Liver (tissue), 9 donors: ENCODE data around the gene MTERF4. TPM values are rescaled to one million over a fixed set of nuclear protein-coding genes. Genes with fewer than 3 reads are reported as not detected.

ENCODE experiments used
- DNase-seq: peaks from one replicate; pipeline ENCODE4 v3.0.0-alpha.2; 2017; ENCODE audit warnings: low spot score
- H3K27ac ChIP-seq, 2 donors: one replicate each; pipeline ENCODE4 v1.7.0; 2013; ENCODE audit warnings: inconsistent platforms in 2 of 2, low read length in 2 of 2, control low read depth in 1 of 2, low read depth in 1 of 2, mild to moderate bottlenecking in 1 of 2
- H3K27me3 ChIP-seq, 4 donors: one replicate each; pipeline versions ENCODE4 v1.6.1 to v1.7.0; 2013; ENCODE audit warnings: low read length in 3 of 4, inconsistent platforms in 1 of 4, mild to moderate bottlenecking in 1 of 4, moderate library complexity in 1 of 4; ENCODE audit not compliant: control insufficient read depth in 4 of 4, insufficient read depth in 4 of 4
- H3K36me3 ChIP-seq, 4 donors: one replicate each; pipeline versions ENCODE4 v1.6.1 to v1.7.0; 2013; ENCODE audit warnings: low read length in 3 of 4, mild to moderate bottlenecking in 3 of 4, low read depth in 1 of 4, moderate library complexity in 1 of 4; ENCODE audit not compliant: control insufficient read depth in 4 of 4, insufficient read depth in 3 of 4
- H3K4me1 ChIP-seq, 4 donors: one replicate each; pipeline versions ENCODE4 v1.6.1 to v1.7.0; 2013; ENCODE audit warnings: low read length in 3 of 4, mild to moderate bottlenecking in 3 of 4, moderate library complexity in 1 of 4; ENCODE audit not compliant: control insufficient read depth in 4 of 4, insufficient read depth in 4 of 4
- H3K4me3 ChIP-seq, 3 donors: one replicate each; pipeline versions ENCODE4 v1.6.1 to v1.7.0; 2013; ENCODE audit warnings: low read length in 3 of 3, control low read depth in 1 of 3, low read depth in 1 of 3, mild to moderate bottlenecking in 1 of 3
- H3K9ac ChIP-seq, 2 donors: one replicate each; pipeline ENCODE4 v1.7.0; 2013; ENCODE audit warnings: low read length in 2 of 2, mild to moderate bottlenecking in 2 of 2, moderate library complexity in 2 of 2, control low read depth in 1 of 2, low read depth in 1 of 2
- H3K9me3 ChIP-seq, 4 donors: one replicate each; pipeline versions ENCODE4 v1.6.1 to v1.7.0; 2013; ENCODE audit warnings: low read length in 3 of 4; ENCODE audit not compliant: control insufficient read depth in 4 of 4
- FOXA1 ChIP-seq: IDR thresholded peaks from 2 replicates; pipeline ENCODE4 v1.6.1; 2016; ENCODE audit warnings: antibody characterized with exemption
- GABPA ChIP-seq, 2 donors: IDR thresholded peaks in 1 of 2; conservative IDR thresholded peaks in 1 of 2; 2 replicates each; pipeline ENCODE4 v1.6.1; 2016; ENCODE audit warnings: antibody characterized with exemption in 2 of 2, mild to moderate bottlenecking in 1 of 2, moderate library complexity in 1 of 2
- HNF4A ChIP-seq, 2 donors: conservative IDR thresholded peaks; 2 replicates each; pipeline ENCODE4 v1.6.1; 2016; ENCODE audit warnings: antibody characterized with exemption in 2 of 2, mild to moderate bottlenecking in 2 of 2
- HNF4G ChIP-seq: IDR thresholded peaks from 2 replicates; pipeline ENCODE4 v1.6.1; 2016; ENCODE audit warnings: antibody characterized with exemption
- JUND ChIP-seq, 2 donors: IDR thresholded peaks; 2 replicates each; pipeline ENCODE4 v1.6.1; 2016; ENCODE audit warnings: antibody characterized with exemption in 2 of 2
- RAD21 ChIP-seq, 2 donors: IDR thresholded peaks; 2 replicates each; pipeline ENCODE4 v1.6.1; 2016; ENCODE audit warnings: antibody characterized with exemption in 2 of 2, mild to moderate bottlenecking in 2 of 2
- RXRA ChIP-seq, 2 donors: IDR thresholded peaks; 2 replicates each; pipeline ENCODE4 v1.6.1; 2017 to 2018; ENCODE audit warnings: antibody characterized with exemption in 2 of 2, mild to moderate bottlenecking in 1 of 2
- YY1 ChIP-seq: IDR thresholded peaks from 2 replicates; pipeline ENCODE4 v1.6.1; 2016; ENCODE audit warnings: antibody characterized with exemption, mild to moderate bottlenecking
- whole genome bisulfite sequencing: extraction: QIAGEN DNeasy Blood & Tissue Kit; methylation state at CpG from one replicate; pipeline ENCODE4 v1.1.7; 2013; 5-methylcytosine and 5-hydroxymethylcytosine counted together
- polyA plus RNA-seq, 2 donors: library from polyadenylated mRNA; stranded (reverse) in 1 of 2; unstranded in 1 of 2; fragments of 200-250 nt in 1 of 2; fragments of >200 nt in 1 of 2; fragmentation: Nextera tagmentation in 1 of 2; extraction: Ambion mirVana in 1 of 2; gene quantifications; one replicate each; pipeline versions ENCODE4 v1.2.1 to v1.2.3, GENCODE V29; 2013 to 2015
- total RNA-seq, 2 donors: library from RNA; depleted of rRNA; stranded (reverse); fragments of >200 nt; gene quantifications; one replicate each; pipeline ENCODE4 v1.2.3, GENCODE V29; 2014
- TF ChIP-seq, protein P1 (sequence below): IDR thresholded peaks from 2 replicates; pipeline ENCODE4 v1.6.1; 2016; ENCODE audit warnings: antibody characterized with exemption
- TF ChIP-seq, protein P2 (sequence below): IDR thresholded peaks from 2 replicates; pipeline ENCODE4 v1.6.1; 2016; ENCODE audit warnings: antibody characterized with exemption
- TF ChIP-seq, protein P3 (sequence below): IDR thresholded peaks from 2 replicates; pipeline ENCODE4 v1.6.1; 2016; ENCODE audit warnings: antibody characterized with exemption, mild to moderate bottlenecking
- TF ChIP-seq, protein P4 (sequence below): IDR thresholded peaks from 2 replicates; pipeline ENCODE4 v1.6.1; 2016; ENCODE audit warnings: antibody characterized with exemption
- TF ChIP-seq, protein P5 (sequence below): fragments of 150-350 bp; IDR thresholded peaks from 2 replicates; pipeline ENCODE4 v1.5.1; 2017; ENCODE audit warnings: improper control_type of control experiment, low read depth, low read length; ENCODE audit not compliant: missing input control
- donor health status: healthy.
- donor health status: healthy.
- donor health status: healthy.
- donor health status: healthy.
- donor health status: healthy.

Gene MTERF4
- total and polyA plus RNA-seq, 4 donors = 13.3 to 36.7 (median 20.3) TPM

DNA sequence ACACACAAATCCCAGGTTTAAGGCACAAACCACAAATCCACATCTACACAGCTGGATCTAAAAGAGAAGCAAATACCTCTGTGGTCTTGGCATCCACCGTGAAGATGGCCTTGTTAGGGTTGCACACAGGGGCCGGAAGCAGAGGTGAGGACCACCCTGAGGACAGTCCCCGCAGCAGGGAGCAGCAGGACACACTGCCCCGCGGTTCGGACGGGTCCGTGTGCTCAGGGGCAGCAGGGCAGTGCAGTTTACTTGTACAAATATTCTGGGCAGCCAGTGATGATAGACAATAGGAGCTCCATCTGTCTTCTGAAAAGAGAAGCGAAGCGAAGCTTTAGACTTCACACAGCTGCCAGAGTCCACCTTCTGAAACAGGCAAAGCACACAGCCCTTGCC, 38.4 kb upstream of the MTERF4 start:
- DNase-seq = no peak
- peaks cover 0 to 4% (median 0%) of the 10 kb centered on the region in 4 donors for H3K36me3 ChIP-seq
- no peaks in the 10 kb centered on the region for H3K9me3 ChIP-seq

More for the DNA sequence above, 38.4 kb upstream of the MTERF4 start:
- Histone ChIP-seq H3K4me1 (peaks cover 1 to 11% (median 8%) of the 10 kb centered on the region in 4 donors), H3K27me3 (no peaks in the 10 kb centered on the region), H3K27ac (no peak overlapping the region), H3K9ac (no peak overlapping the region), H3K4me3 (no peak overlapping the region)
- TF ChIP-seq, protein P1, sequence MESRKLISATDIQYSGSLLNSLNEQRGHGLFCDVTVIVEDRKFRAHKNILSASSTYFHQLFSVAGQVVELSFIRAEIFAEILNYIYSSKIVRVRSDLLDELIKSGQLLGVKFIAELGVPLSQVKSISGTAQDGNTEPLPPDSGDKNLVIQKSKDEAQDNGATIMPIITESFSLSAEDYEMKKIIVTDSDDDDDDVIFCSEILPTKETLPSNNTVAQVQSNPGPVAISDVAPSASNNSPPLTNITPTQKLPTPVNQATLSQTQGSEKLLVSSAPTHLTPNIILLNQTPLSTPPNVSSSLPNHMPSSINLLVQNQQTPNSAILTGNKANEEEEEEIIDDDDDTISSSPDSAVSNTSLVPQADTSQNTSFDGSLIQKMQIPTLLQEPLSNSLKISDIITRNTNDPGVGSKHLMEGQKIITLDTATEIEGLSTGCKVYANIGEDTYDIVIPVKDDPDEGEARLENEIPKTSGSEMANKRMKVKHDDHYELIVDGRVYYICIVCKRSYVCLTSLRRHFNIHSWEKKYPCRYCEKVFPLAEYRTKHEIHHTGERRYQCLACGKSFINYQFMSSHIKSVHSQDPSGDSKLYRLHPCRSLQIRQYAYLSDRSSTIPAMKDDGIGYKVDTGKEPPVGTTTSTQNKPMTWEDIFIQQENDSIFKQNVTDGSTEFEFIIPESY = no peak
- TF ChIP-seq HNF4A (conservative IDR thresholded peaks at IDR 0.05) (no peak), RAD21 (IDR thresholded peaks at IDR 0.05) (no peak), HNF4G (no peak), GABPA (IDR thresholded peaks at IDR 0.05 in 1 of 2, conservative IDR thresholded peaks at IDR 0.05 in 1 of 2) (no peak), JUND (IDR thresholded peaks at IDR 0.05) (no peak), RXRA (IDR thresholded peaks at IDR 0.05) (no peak), FOXA1 (no peak), YY1 (no peak)
- TF ChIP-seq, protein P2, sequence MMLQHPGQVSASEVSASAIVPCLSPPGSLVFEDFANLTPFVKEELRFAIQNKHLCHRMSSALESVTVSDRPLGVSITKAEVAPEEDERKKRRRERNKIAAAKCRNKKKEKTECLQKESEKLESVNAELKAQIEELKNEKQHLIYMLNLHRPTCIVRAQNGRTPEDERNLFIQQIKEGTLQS = no peak
- TF ChIP-seq, protein P3, sequence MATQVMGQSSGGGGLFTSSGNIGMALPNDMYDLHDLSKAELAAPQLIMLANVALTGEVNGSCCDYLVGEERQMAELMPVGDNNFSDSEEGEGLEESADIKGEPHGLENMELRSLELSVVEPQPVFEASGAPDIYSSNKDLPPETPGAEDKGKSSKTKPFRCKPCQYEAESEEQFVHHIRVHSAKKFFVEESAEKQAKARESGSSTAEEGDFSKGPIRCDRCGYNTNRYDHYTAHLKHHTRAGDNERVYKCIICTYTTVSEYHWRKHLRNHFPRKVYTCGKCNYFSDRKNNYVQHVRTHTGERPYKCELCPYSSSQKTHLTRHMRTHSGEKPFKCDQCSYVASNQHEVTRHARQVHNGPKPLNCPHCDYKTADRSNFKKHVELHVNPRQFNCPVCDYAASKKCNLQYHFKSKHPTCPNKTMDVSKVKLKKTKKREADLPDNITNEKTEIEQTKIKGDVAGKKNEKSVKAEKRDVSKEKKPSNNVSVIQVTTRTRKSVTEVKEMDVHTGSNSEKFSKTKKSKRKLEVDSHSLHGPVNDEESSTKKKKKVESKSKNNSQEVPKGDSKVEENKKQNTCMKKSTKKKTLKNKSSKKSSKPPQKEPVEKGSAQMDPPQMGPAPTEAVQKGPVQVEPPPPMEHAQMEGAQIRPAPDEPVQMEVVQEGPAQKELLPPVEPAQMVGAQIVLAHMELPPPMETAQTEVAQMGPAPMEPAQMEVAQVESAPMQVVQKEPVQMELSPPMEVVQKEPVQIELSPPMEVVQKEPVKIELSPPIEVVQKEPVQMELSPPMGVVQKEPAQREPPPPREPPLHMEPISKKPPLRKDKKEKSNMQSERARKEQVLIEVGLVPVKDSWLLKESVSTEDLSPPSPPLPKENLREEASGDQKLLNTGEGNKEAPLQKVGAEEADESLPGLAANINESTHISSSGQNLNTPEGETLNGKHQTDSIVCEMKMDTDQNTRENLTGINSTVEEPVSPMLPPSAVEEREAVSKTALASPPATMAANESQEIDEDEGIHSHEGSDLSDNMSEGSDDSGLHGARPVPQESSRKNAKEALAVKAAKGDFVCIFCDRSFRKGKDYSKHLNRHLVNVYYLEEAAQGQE = no peak
- TF ChIP-seq, protein P4, sequence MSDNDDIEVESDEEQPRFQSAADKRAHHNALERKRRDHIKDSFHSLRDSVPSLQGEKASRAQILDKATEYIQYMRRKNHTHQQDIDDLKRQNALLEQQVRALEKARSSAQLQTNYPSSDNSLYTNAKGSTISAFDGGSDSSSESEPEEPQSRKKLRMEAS = no peak
- TF ChIP-seq, protein P5, sequence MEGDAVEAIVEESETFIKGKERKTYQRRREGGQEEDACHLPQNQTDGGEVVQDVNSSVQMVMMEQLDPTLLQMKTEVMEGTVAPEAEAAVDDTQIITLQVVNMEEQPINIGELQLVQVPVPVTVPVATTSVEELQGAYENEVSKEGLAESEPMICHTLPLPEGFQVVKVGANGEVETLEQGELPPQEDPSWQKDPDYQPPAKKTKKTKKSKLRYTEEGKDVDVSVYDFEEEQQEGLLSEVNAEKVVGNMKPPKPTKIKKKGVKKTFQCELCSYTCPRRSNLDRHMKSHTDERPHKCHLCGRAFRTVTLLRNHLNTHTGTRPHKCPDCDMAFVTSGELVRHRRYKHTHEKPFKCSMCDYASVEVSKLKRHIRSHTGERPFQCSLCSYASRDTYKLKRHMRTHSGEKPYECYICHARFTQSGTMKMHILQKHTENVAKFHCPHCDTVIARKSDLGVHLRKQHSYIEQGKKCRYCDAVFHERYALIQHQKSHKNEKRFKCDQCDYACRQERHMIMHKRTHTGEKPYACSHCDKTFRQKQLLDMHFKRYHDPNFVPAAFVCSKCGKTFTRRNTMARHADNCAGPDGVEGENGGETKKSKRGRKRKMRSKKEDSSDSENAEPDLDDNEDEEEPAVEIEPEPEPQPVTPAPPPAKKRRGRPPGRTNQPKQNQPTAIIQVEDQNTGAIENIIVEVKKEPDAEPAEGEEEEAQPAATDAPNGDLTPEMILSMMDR = no peak
- 95% methylated on average over 10 of the region's 10 CpGs for WGBS
